CD8-positive, alpha-beta memory T cell (primary cell): ENCODE results near the gene EIF4E. TPM values are rescaled to one million over a fixed set of nuclear protein-coding genes. Genes with fewer than 3 reads are reported as not detected.

ENCODE experiments used
- CTCF ChIA-PET: fragments of 350-600 bp; sonication (Branson Sonifier 250); formaldehyde crosslinking; loops from one replicate; lab custom pipeline; 2021; ENCODE audit warnings: antibody characterized with exemption; lab: Charles Lee
- POLR2A ChIA-PET: fragments of 350-600 bp; sonication (Branson Sonifier 250); formaldehyde crosslinking; loops from one replicate; lab custom pipeline; 2021; ENCODE audit warnings: antibody characterized with exemption; lab: Charles Lee
- DNase-seq, 5 donors: peaks; one replicate each; pipeline versions ENCODE4 v3.0.0 to v3.0.0-alpha.2; 2020 to 2022; ENCODE audit warnings: mixed read lengths in 1 of 5
- H3K27ac ChIP-seq: one replicate; pipeline ENCODE4 v1.7.0; 2013; ENCODE audit warnings: low read depth, mild to moderate bottlenecking, low read length, moderate library complexity
- H3K27me3 ChIP-seq: 2 replicates; pipeline ENCODE4 v1.7.0; 2013; ENCODE audit warnings: low read length, mild to moderate bottlenecking; ENCODE audit not compliant: insufficient read depth, poor library complexity, severe bottlenecking
- H3K36me3 ChIP-seq: 2 replicates; pipeline ENCODE4 v1.7.0; 2013; ENCODE audit warnings: mild to moderate bottlenecking, low read length, moderate library complexity; ENCODE audit not compliant: insufficient read depth
- H3K4me1 ChIP-seq: 2 replicates; pipeline ENCODE4 v1.7.0; 2013; ENCODE audit warnings: mild to moderate bottlenecking, low read length, moderate library complexity; ENCODE audit not compliant: insufficient read depth
- H3K4me3 ChIP-seq: 2 replicates; pipeline ENCODE4 v1.7.0; 2013; ENCODE audit warnings: mild to moderate bottlenecking, low read length
- H3K9me3 ChIP-seq: 2 replicates; pipeline ENCODE4 v1.7.0; 2013; ENCODE audit warnings: mild to moderate bottlenecking, low read length
- H3K27ac Mint-ChIP-seq, 8 donors: one replicate each; pipeline ENCODE4 v1.8.0; 2020 to 2021; ENCODE audit warnings: mixed read lengths in 8 of 8, mild to moderate bottlenecking in 6 of 8, inconsistent platforms in 3 of 8, moderate library complexity in 3 of 8
- H3K27me3 Mint-ChIP-seq, 2 donors: one replicate each; pipeline ENCODE4 v1.8.0; 2020 to 2021; ENCODE audit warnings: mixed read lengths in 2 of 2, mild to moderate bottlenecking in 1 of 2, moderate library complexity in 1 of 2
- H3K36me3 Mint-ChIP-seq, 3 donors: one replicate each; pipeline ENCODE4 v1.8.0; 2020 to 2021; ENCODE audit warnings: mixed read lengths in 3 of 3, inconsistent platforms in 1 of 3, mild to moderate bottlenecking in 1 of 3
- H3K4me1 Mint-ChIP-seq, 3 donors: one replicate each; pipeline ENCODE4 v1.8.0; 2020 to 2021; ENCODE audit warnings: mixed read lengths in 3 of 3, inconsistent platforms in 1 of 3, mild to moderate bottlenecking in 1 of 3
- H3K4me3 Mint-ChIP-seq, 7 donors: one replicate each; pipeline ENCODE4 v1.8.0; 2020 to 2021; ENCODE audit warnings: mixed read lengths in 7 of 7, mild to moderate bottlenecking in 6 of 7, moderate library complexity in 4 of 7, inconsistent platforms in 2 of 7
- H3K9me3 Mint-ChIP-seq, 5 donors: one replicate each; pipeline ENCODE4 v1.8.0; 2020 to 2022; ENCODE audit warnings: mixed read lengths in 5 of 5, mild to moderate bottlenecking in 3 of 5, moderate library complexity in 2 of 5, inconsistent platforms in 1 of 5
- polyA plus RNA-seq: library from polyadenylated mRNA; unstranded; fragments of 300-500 nt; fragmentation: Illumina TruSeq; gene quantifications from one replicate; pipeline ENCODE4 v1.2.3, GENCODE V29; 2021
- total RNA-seq, 2 experiments: library from RNA; stranded (reverse); gene quantifications; one replicate each; pipeline ENCODE4 v1.2.3, GENCODE V29; 2021

The EIF4E gene
- total RNA-seq (100 to 1,000 TPM; 157 to 168 TPM), polyA plus RNA-seq (58.5 TPM)

DNA sequence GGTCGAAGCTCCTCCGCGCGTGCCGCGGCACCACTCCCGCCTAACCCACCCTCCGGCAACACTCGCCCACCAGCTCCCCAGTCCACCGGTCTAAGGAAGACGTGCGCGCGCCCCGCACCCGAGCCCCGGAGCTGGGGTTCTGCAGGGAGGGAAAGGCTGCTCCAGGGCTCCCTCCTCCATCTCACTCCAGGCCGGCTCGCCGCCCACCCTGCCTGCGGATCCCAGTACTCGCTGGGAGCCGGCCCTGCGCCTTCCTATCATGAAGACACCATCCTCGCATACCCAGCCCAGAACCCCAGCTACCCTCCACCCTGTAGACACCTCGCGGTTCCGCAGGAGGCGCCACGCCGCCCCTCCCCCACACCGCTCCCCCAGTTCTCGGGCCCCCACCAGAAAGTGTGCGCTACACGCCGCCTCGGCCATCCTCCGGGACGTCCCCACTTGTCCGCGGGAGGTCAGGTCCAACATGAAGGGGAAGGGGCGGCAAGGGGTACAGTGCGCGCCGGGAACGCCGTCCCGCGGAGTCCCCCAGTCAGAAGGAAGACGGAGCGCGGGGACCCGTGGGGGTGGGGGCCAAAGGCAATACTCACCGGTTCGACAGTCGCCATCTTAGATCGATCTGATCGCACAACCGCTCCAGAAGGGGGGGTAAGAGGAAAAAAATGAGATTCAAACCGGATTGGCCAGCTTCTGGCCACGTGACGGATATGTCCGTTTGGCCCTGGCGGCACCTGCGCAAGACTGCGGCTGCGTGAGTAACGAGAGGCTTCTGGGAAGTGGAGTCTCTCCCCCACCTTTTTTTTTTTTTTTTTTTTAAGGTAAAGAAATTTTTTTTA, at the start of gene EIF4E:
Gene EIF4E (minus strand): TSS at position 629 of the 836 bp plus-strand sequence. CDS start 21 bp downstream, at position 608.
- Histone ChIP-seq H3K27ac (peak within 1 kb of the TSS; percentile 87), H3K27me3 (no peaks in the 10 kb centered on the region), H3K36me3 (no peaks in the 10 kb centered on the region), H3K4me1 (peaks cover 17% of the 10 kb centered on the region), H3K4me3 (peak within 1 kb of the TSS; percentile 89), H3K9me3 (no peaks in the 10 kb centered on the region)
- H3K36me3 Mint-ChIP-seq = peaks cover 0 to 37% (median 0%) of the 10 kb centered on the region in 3 donors
- peak within 1 kb of the TSS; percentile 94 to 98 (median 97) for H3K27ac Mint-ChIP-seq
- peaks cover 0 to 5% of the 10 kb centered on the region in 2 donors for H3K27me3 Mint-ChIP-seq
- peaks cover 37 to 54% (median 40%) of the 10 kb centered on the region in 3 donors for H3K4me1 Mint-ChIP-seq
- peak within 1 kb of the TSS; percentile 96 to 99 (median 98) for H3K4me3 Mint-ChIP-seq
- H3K9me3 Mint-ChIP-seq = no peaks in the 10 kb centered on the region
- ChIA-PET POLR2A (interaction anchor here (0.6 to 3.1 kb wide), 16 partner anchors 32 to 1138 kb away, joined by 3 to 36 read pairs (median 5); partner anchors contain the start of genes ADH5, H2AZ1, METAP1 and RAP1GDS1), CTCF (interaction anchor here (0.7 to 7.4 kb wide), 16 partner anchors 9 to 785 kb away, joined by 3 to 47 read pairs (median 4); partner anchors contain the start of genes METAP1, RAP1GDS1 and STPG2)
- peak; percentile 95 to 99 (median 98) for DNase-seq

- no peak for DNase-seq
- H3K27me3 ChIP-seq = no peaks in the 10 kb centered on the region
- Mint-ChIP-seq H3K9me3 (no peaks in the 10 kb centered on the region), H3K27ac (no peak overlapping the region), H3K36me3 (peaks cover 0 to 3% (median 0%) of the 10 kb centered on the region in 3 donors), H3K4me3 (no peak overlapping the region), H3K27me3 (peaks cover 9 to 29% of the 10 kb centered on the region in 2 donors), H3K4me1 (no peaks in the 10 kb centered on the region)
- no peaks in the 10 kb centered on the region for H3K9me3 ChIP-seq
- no peaks in the 10 kb centered on the region for H3K36me3 ChIP-seq
- H3K27ac ChIP-seq = no peak overlapping the region
- no peak overlapping the region for H3K4me3 ChIP-seq
- ChIA-PET CTCF (interaction anchor here (1.5 kb wide), 1 partner anchor 18 kb away, joined by 4 read pairs; the partner anchor contains the start of gene METAP1), POLR2A (no interaction called here)
- H3K4me1 ChIP-seq = no peaks in the 10 kb centered on the region
Measured at GRCh38 chr4:98977557-98977956, 48.6 kb upstream of the EIF4E start.

DNA sequence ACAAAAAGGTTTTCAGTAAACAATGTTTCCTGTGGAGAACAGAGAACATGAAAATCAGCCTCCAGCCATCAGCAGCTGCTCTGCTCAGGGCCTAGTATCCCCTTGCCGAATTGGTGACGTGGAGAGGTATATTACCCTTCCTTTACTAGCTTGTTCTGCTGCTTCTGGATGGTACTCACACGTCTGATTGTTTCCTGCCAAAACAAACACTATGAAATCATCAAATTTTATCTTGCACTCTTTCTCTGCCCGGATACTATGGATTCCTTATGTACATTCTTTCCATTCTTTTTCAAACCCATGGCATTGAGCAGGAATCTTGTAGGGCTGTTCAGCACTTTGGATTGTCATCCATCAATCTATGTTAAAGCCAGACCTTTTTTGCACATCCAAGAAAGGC, 47.8 kb upstream of the EIF4E start:
- no peaks in the 10 kb centered on the region for H3K4me1 ChIP-seq
- no peak overlapping the region for H3K27ac ChIP-seq
- H3K9me3 ChIP-seq = no peaks in the 10 kb centered on the region
- no peaks in the 10 kb centered on the region for H3K36me3 ChIP-seq
- DNase-seq = no peak
- Mint-ChIP-seq H3K9me3 (no peaks in the 10 kb centered on the region), H3K27me3 (peaks cover 8 to 27% of the 10 kb centered on the region in 2 donors), H3K4me3 (no peak overlapping the region), H3K27ac (no peak overlapping the region), H3K36me3 (peaks cover 0 to 3% (median 0%) of the 10 kb centered on the region in 3 donors), H3K4me1 (no peaks in the 10 kb centered on the region)
- ChIA-PET CTCF (no interaction called here), POLR2A (no interaction called here)
- no peaks in the 10 kb centered on the region for H3K27me3 ChIP-seq
- H3K4me3 ChIP-seq = no peak overlapping the region

- Histone ChIP-seq H3K4me3 (no peak overlapping the region), H3K9me3 (no peaks in the 10 kb centered on the region), H3K27ac (no peak overlapping the region), H3K27me3 (no peaks in the 10 kb centered on the region), H3K36me3 (no peaks in the 10 kb centered on the region), H3K4me1 (no peaks in the 10 kb centered on the region)
- no peak overlapping the region for H3K4me3 Mint-ChIP-seq
- CTCF ChIA-PET = no interaction called here
- H3K4me1 Mint-ChIP-seq = no peaks in the 10 kb centered on the region
- DNase-seq = no peak
- H3K27me3 Mint-ChIP-seq = peaks cover 2 to 17% of the 10 kb centered on the region in 2 donors
- POLR2A ChIA-PET = no interaction called here
- H3K36me3 Mint-ChIP-seq = no peaks in the 10 kb centered on the region
- no peaks in the 10 kb centered on the region for H3K9me3 Mint-ChIP-seq
- no peak overlapping the region for H3K27ac Mint-ChIP-seq
Measured at GRCh38 chr4:98969878-98970785, 41.2 kb upstream of the EIF4E start.

DNA sequence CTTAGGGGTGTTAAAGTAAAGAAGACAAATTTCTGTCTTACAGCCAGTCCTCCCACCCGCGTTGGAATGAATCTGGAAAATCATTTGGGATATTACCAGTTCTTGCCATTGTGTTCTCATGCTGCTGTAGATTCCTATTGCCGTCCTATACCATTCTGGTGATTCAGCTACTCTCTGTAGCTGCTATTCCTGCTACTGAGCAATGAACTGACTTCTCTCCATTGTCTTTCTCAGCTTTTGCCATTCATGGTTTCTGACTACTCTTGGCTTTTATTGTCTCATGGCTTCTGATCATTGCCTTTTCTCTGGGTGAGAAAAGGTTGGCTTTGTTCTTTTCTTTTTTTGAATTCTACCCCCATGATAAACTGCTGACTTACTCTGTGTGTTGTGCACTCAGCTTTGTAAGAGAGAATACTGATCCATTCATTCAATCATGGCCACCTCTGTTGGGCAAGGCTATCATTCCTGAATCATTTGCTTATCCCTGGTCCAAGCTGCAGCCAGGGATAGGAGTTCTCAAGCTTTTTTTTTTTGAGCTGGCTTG, 38.9 kb upstream of the EIF4E start:
- H3K36me3 Mint-ChIP-seq = peaks cover 0 to 4% (median 0%) of the 10 kb centered on the region in 3 donors
- Histone ChIP-seq H3K27ac (no peak overlapping the region), H3K4me1 (no peaks in the 10 kb centered on the region), H3K27me3 (no peaks in the 10 kb centered on the region), H3K9me3 (no peaks in the 10 kb centered on the region), H3K4me3 (no peak overlapping the region), H3K36me3 (no peaks in the 10 kb centered on the region)
- no peak overlapping the region for H3K27ac Mint-ChIP-seq
- peaks cover 0 to 2% (median 0%) of the 10 kb centered on the region in 5 donors for H3K9me3 Mint-ChIP-seq
- POLR2A ChIA-PET = no interaction called here
- no peak for DNase-seq
- CTCF ChIA-PET = interaction anchor here (0.9 kb wide), 1 partner anchor 27 kb away, joined by 3 read pairs; the partner anchor contains the start of gene METAP1
- no peaks in the 10 kb centered on the region for H3K4me1 Mint-ChIP-seq
- no peak overlapping the region for H3K4me3 Mint-ChIP-seq
- H3K27me3 Mint-ChIP-seq = peaks cover 2 to 9% of the 10 kb centered on the region in 2 donors

- H3K4me3 Mint-ChIP-seq = no peak overlapping the region
- no peaks in the 10 kb centered on the region for H3K9me3 ChIP-seq
- H3K4me1 Mint-ChIP-seq = no peaks in the 10 kb centered on the region
- H3K27ac Mint-ChIP-seq = no peak overlapping the region
- no peak overlapping the region for H3K4me3 ChIP-seq
- ChIA-PET CTCF (interaction anchor here (0.9 kb wide), 1 partner anchor 28 kb away, joined by 3 read pairs; the partner anchor contains the start of gene METAP1), POLR2A (no interaction called here)
- no peaks in the 10 kb centered on the region for H3K4me1 ChIP-seq
- H3K27ac ChIP-seq = no peak overlapping the region
- H3K9me3 Mint-ChIP-seq = peaks cover 0 to 2% (median 0%) of the 10 kb centered on the region in 5 donors
- no peak for DNase-seq
- no peaks in the 10 kb centered on the region for H3K36me3 ChIP-seq
- peaks cover 2 to 9% of the 10 kb centered on the region in 2 donors for H3K27me3 Mint-ChIP-seq
- H3K27me3 ChIP-seq = no peaks in the 10 kb centered on the region
- H3K36me3 Mint-ChIP-seq = peaks cover 0 to 4% (median 0%) of the 10 kb centered on the region in 3 donors
Measured at GRCh38 chr4:98966926-98967325, 38.0 kb upstream of the EIF4E start.

- H3K4me1 ChIP-seq = no peaks in the 10 kb centered on the region
- POLR2A ChIA-PET = no interaction called here
- H3K27ac ChIP-seq = no peak overlapping the region
- H3K4me3 ChIP-seq = no peak overlapping the region
- H3K27me3 ChIP-seq = no peaks in the 10 kb centered on the region
- peaks cover 6 to 17% of the 10 kb centered on the region in 2 donors for H3K27me3 Mint-ChIP-seq
- H3K4me1 Mint-ChIP-seq = no peaks in the 10 kb centered on the region
- H3K9me3 Mint-ChIP-seq = peaks cover 0 to 2% (median 0%) of the 10 kb centered on the region in 5 donors
- CTCF ChIA-PET = interaction anchor here (1.2 kb wide), 1 partner anchor 31 kb away, joined by 3 read pairs; the partner anchor contains the start of gene METAP1
- H3K4me3 Mint-ChIP-seq = no peak overlapping the region
- no peak overlapping the region for H3K27ac Mint-ChIP-seq
- peaks cover 0 to 4% (median 0%) of the 10 kb centered on the region in 3 donors for H3K36me3 Mint-ChIP-seq
- no peaks in the 10 kb centered on the region for H3K9me3 ChIP-seq
- no peaks in the 10 kb centered on the region for H3K36me3 ChIP-seq
- no peak for DNase-seq
Measured at GRCh38 chr4:98963538-98964433, 34.9 kb upstream of the EIF4E start.
